C1 segment of cervical spinal cord (tissue), 14 donors: ENCODE data around the gene CCL20.
"Not testable (repeated sequence)": the region's sequence is repeated elsewhere in the genome, so short reads cannot be mapped to it uniquely, and the experiment has no call there.

Experiments
- DNase-seq, 14 donors: peaks; one replicate each; lab custom pipeline; 2025; lab: John Stamatoyannopoulos, UW

Gene CCL20

DNA sequence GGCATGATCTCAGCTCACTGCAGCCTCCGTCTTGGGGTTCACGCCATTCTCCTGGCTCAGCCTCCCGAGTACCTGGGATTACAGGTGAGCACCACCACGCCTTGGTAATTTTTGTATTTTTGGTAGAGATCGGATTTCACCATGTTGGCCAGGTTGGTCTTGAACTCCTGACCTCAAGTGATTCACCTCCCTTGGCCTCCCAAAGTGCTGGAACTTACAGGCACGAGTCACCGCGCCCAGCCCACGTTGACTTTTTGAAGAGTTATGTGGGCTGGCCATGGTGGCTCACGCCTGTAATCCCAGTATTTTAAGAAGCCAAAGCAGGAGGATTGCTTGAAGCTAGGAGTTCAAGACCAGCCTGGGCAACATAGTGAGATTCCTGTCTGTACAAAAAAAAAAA is 20.8 kb downstream of the CCL20 start:
- DNase-seq, result no peak

DNA sequence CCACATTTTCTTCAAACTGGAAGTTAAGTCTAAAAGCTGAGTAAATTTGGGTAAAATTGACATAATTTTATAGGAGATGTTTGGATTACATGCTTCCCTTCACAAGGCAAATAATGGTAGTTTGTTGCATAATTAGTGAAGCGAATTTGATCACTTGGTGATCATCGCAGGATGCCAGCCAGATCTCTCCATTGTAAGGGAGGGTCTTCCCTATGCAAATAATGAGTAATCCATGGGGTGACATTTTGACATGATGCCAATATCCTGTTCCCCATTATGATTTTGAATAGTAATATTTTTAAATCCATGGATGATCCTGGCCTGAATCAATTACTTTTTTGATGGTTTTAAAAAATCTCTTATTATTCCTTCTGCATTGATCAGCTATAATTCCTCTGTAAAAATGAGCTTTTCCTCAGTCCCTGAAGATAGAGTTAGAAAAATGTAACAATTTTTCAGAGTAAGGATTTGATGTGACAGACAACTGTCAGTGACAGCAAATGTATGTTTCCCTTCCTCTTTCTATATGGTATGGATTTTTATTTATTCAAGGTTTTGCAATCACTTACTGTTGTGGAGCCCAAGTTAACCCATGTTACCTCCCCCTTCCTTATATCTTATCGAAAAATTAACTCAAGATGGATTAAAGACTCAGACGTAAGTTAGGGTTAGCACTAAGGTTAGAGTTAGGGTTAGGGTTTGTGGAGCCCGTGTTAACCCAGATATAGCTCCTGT is 21.4 kb downstream of the CCL20 start:
- no peak for DNase-seq

DNA sequence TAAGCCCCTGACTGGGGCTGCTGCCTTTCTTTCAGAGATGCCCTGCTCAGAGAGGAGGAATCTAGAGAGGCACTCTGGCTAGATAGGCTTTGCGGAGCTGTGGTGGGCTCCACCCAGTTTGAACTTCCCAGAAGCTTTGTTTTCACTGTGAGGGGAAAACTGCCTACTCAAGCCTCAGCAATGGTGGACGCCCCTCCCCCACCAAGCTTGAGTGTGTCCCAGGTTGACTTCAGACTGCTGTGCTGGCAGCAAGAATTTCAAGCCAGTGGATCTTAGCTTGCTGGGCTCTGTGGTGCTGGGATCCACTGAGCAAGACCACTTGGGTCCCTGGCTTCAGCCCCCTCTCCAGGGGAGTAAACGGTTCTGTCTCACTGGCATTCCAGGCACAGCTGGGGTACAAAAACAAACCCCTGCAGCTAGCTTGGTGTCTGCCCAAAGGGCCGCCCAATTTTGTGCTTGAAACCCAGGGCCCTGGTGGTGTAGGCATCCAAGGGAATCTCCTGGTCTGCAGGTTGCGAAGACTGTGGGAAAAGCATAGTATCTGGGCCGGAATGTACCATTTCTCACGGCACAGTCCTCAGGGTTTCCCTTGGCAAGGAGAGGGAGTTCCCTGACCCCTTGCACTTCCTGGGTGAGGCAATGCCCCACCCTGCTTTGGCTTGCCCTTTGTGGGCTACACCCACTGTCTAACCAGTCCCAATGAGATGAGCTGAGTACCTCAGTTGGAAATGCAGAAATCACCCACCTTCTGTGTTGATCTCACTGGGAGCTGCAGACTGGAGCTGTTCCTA is 25.9 kb downstream of the CCL20 start:
- not testable (repeated sequence) for DNase-seq

DNA sequence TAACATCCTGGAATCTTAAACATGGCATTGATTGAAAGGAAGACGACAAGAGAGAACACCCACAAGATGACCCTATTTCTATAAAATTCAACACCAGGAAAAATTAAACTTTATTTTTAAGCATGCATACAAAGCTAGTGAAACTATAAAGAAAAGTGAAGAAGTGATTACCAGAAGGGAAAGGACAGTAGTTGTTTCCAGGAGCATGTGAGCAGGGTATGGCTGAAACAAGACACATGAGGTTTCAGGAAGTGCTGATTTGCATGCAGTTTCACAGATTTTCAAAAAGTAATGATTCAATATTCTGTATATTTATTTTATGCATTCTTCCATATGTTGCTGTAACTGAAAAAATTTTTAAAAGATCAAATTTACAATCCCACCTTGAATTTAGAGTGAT is 33.2 kb downstream of the CCL20 start:
- no peak for DNase-seq

DNA sequence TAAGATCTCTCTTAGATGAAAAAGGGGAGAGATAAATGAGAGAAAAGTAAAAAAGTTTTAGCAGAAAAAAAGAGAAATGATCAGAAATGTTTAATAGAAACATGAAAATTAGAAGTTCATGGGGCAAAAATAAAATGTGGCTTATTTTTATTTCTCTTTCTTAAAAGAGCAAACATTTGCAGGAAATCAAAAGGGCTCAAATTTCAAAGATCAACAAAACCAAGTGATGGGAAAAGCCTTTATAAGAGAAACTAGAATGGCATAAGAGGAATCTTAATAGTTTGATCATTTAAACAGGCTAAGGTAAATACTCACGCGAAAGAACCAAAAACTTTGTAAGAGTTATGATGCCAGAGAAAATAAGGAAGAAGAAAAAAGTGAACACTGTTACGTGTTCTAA is 34.5 kb downstream of the CCL20 start:
- DNase-seq, result no peak

DNA sequence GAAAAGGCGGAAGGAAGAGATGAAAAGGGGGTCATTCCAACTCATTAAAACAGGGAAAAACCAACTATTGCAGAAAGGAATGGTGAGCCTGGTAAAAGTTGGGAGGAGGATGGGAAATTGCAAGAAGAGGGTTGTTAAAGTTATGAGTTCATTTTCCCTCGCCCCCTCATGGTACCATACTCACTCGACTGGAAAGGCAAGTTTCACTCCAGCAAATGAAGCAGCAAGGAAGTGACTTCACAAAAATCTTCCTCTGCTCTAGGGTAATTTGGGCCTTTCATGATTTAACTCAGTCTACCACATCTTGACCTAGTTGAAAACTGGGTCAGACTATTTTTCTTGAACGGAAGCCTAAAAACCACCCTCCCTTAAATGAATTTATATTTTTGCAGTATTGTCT is 34.9 kb downstream of the CCL20 start:
- no peak for DNase-seq

DNA sequence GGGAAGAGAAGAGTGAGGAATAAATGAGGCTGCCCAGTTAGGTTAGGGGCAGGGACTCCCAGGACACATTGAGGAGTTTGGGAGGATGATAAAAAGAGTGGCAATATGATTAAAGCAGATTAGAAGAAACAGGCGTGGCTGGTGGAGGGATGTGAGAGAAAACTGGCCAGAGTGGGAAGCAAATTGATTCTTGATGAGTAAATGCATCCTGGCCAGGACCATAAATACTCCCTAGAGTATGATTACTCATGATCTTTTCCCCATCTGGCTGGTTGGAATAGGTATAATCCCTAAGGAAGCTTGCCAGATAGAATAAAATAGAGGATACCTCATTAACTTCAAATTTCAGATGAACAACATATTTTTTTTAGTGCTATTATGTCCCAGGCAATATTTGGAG is 36.3 kb downstream of the CCL20 start:
- DNase-seq, result no peak

DNA sequence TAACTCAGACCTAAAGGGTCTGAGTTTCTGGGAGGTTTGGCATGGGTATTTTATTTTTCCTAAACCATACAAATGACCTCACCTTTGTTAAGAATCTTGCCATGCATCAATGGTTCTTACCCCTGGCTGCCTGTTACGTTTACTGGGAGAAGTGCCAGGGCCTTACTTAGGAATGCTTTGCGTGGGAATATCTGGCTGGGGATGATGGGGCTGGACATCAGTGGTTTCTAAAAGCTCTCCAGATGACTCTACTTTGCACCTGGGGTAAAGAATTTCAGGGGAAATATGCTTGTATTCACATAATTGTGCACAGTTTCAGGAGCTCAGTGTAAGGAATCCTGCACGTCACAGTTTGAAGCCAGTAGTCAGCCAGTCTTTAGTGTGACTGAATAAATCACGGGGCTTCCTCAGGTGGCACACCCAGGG is 39.6 kb downstream of the CCL20 start:
- no peak for DNase-seq

DNA sequence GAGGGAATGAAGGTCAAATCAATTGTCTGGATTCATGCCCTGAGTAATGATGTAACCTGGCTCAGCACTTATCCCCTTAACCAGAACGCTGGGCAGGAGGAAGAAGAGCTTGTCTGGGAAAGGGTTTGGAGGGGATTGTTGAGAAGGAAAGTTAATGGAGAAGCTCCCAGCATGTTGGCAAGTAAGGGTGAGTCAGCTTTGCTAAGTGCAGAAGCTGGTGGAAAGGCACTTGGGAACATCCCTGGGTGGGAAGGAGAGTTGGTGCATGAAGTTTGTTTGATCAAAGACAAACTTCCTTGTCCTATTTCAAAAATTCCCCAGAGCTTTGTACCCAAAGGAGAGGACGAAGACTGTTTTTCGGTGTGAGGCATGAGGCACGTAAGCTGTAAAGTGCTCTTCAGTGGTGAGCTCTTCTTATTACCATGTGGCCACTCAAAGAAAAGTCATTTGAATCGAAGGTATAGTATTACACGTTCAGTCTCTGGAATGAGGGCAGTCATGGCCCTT is 40.2 kb downstream of the CCL20 start:
- no peak for DNase-seq

DNA sequence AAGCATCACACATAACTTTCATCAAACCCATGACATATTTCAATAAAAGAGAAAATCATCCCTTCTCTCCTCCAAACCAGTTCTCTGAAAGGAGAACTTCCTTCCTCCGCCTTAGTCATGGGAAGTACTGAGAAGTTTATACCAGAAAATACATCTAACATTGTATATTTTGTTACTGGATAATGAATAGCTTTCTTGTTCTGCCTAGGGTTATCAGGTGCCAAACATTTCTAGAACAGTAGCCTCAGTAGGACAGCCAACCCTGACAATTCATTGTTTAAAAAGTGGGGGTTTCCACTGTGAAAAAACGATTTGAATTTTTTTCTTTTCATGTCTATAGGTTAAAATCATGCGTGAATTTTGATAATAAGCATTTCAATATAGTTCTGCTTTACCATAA is 41.8 kb downstream of the CCL20 start:
- DNase-seq, result no peak

DNA sequence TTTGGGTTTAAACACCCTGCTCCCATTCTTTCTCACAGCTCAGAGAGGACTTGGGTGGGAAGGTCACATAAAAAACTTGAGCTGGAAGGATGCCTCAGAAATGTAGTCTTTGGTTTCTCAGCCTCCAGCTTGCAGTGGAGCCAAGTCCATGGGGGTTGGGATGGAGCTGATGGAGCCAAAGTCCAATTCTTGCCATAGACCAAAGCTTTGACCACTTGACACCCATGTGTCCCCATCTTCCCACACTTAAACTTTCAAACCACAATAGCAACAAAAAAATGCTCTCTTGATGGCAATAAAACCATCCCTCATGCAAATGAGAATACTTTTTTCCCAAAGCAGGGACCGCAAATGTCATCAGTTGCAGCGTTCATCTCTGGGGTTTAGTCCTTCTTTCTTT is 43.1 kb downstream of the CCL20 start:
- DNase-seq, result no peak

DNA sequence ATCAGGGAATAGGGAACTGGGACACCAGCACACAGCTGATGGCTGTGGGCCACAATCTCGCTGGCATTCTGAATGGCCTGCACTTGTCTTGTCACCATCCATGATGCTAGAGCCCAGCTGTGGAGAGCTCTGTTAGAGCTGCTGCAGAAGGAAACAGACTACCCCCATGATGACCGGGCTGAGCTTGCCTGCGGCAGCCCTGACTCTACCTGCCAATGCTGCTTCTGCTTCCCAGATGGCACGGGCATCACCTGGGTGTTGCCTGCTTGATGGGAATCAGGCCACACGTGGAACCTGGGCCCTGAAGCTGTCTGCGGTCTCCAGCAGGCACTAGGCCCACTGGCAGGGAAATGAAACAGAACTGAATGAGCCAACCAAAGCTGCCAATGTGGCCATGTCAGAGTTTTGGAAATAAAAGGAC is 46.6 kb downstream of the CCL20 start:
- DNase-seq, result peak in 12 of 14 donors; percentile 9 to 87 (median 40)

DNA sequence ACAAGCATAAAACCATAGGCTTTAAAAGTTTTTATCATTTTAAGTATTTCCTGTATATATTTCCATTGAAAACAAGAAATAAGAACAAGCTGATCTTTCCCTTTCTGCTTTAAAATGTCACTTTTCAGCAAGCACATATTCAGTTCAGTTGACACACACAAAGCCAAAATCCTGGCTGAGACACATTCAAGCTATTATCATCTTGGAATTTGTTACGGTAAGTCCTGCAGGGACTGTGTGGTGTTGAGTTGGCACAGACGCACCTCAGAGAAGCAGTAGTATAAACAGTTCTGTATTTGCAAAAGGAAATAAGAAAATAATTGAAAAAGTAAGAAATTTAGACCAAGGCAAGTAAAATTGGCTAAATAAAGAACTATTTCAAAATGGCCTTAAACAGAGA is 47.4 kb downstream of the CCL20 start:
- peak in 1 of 14 donors; percentile 45 for DNase-seq

DNA sequence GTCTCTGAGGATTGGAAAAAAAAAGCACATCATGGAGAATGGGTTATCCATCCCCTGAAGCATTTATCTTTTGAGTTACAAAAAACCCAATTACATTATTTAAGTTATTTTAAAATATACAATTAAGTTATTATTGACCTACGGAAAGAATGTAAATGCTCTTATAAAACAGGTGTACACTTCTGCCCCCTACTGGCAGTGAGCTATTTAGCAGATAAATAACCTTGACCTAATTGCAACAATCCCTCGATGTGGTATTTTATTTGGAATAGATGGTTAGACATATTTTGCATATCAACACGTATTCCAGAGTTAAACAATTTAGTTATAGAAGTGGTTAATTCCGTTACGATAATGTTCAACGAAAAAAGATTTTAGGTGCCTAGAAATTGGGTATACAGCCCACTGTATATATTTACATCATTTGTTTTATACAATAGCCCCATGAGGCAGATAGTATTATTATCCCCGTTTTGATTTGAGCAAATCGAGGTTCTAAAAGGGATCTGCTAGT is 48.6 kb downstream of the CCL20 start:
- DNase-seq, result peak in 1 of 14 donors; percentile 24

DNA sequence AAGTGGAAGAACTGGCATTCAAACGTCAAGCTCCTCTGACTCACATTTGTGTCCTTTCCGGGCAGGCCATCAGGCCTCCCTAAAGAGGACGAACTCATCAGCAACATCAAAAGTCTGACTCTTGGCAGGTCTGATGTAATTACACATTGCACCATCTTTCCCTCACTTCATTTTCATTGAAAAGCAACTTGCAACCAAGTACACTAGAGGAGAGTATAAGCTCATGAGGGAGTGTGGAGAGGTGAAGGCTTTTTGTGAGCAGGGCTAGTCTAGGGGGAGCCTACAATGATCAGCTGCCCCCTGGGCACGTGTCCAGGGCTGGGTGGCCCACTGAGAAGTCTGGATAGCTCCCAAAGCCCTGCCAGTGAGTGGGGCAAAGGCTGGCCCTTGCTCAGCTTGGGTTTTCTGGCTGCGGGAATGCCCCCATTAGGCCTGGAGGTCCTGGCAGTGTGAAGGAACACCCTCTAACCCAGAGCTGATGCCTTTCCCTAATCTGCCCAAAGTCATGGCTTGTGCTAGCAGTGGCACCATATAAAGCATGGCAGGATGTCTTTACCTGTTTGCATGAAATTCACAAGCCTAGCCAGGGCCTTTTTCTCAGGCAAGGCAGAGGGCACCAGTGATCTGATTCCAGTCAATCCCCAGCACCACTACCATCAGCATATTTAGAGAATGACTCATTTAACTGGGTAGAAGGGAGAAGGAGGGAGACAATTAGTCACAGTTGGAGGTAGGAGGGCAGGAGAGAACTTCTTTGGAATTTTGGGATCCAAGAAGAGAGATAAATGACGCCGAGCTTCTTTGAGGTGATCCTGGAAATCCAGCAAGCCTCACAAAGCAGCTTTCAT is 49.3 kb downstream of the CCL20 start:
- peak in 1 of 14 donors; percentile 29 for DNase-seq

DNA sequence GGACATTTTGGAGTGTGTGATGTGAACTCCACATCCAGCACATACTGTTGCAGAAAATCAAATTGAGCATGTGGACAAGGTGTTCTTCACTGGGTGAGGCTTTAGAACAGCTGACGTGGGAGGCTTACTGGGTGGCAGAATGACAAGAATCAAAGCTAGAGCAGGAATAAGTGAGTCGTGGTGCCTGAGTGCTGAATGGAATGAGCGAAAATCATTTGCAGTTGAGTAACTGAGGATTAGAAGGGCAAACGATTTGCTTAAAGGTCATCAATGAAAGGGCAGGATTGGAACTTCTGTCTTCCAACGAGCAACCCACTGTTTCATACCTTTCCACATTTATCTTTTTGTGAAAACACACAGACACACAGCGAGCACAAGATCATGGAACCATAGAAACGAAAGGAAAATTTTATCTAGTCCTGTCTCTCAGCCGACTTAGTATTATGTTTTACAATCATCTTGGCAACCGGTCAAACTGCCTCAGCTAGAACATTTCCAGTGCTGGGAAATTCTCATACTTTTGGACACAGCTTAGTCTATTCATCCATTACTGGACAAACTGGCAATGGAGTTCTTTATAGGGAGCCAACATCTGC is 50.6 kb downstream of the CCL20 start:
- DNase-seq, result no peak

DNA sequence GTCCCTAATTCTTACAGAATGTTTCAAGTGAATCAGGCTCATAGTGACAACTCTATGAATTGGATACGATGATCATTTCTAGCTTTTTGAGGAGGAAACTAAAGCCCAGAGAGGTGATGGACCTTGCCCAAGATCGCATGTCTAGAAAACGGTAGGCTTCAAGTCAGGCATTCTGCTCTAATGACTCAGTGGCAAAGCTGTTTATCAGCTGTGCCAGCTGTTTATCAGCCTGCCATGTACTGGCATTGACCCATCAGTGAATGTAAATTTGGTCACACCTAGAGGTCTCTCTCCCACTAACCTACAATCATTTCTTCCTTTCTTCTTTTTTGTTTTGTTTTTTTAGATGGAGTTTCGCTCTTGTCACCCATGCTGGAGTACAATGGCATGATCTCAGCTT is 51.6 kb downstream of the CCL20 start:
- no peak for DNase-seq
